Calu3 (cell line): ENCODE measurements around the gene LARGE1. TPM values are rescaled to one million over a fixed set of nuclear protein-coding genes. Genes with fewer than 3 reads are reported as not detected.
A peak's percentile ranks its signal among the peaks of the same experiment; 100 is the strongest.
"Not testable (repeated sequence)": the region's sequence is repeated elsewhere in the genome, so short reads cannot be mapped to it uniquely, and the experiment has no call there.

ENCODE experiments used
- BruUV-seq: library from RNA; stranded (reverse); fragments of 400-500 nt; replicated peaks from 2 replicates; lab custom pipeline; 2021; lab: Mats Ljungman, UMichigan
- CTCF ChIA-PET: fragments of 300-600 bp; sonication (Branson Sonifier 250); formaldehyde crosslinking; loops from one replicate; lab custom pipeline; 2022; ENCODE audit warnings: antibody characterized with exemption; lab: Charles Lee
- DNase-seq: peaks from one replicate; pipeline ENCODE4 v3.0.0; 2022
- H3K27ac Mint-ChIP-seq: one replicate; pipeline ENCODE4 v1.8.0; 2022; ENCODE audit warnings: mixed read lengths; ENCODE audit not compliant: unreplicated experiment
- H3K27me3 Mint-ChIP-seq: one replicate; pipeline ENCODE4 v1.8.0; 2022; ENCODE audit warnings: mixed read lengths; ENCODE audit not compliant: unreplicated experiment
- H3K36me3 Mint-ChIP-seq: one replicate; pipeline ENCODE4 v1.8.0; 2022; ENCODE audit warnings: mild to moderate bottlenecking, moderate library complexity, mixed read lengths; ENCODE audit not compliant: insufficient read depth, unreplicated experiment
- H3K4me1 Mint-ChIP-seq: one replicate; pipeline ENCODE4 v1.8.0; 2022; ENCODE audit warnings: mild to moderate bottlenecking, low read depth, mixed read lengths; ENCODE audit not compliant: unreplicated experiment
- H3K4me3 Mint-ChIP-seq: one replicate; pipeline ENCODE4 v1.8.0; 2022; ENCODE audit warnings: mild to moderate bottlenecking, low read depth, moderate library complexity, mixed read lengths; ENCODE audit not compliant: unreplicated experiment
- H3K9me3 Mint-ChIP-seq: one replicate; pipeline ENCODE4 v1.8.0; 2022; ENCODE audit warnings: low read depth, mixed read lengths; ENCODE audit not compliant: unreplicated experiment
- intact Hi-C: fragments of 100-400 bp; cut with micrococcal nuclease; formaldehyde crosslinking; loops from one replicate; pipeline ENCODE4 v1.10.0; 2022; ENCODE audit not compliant: unreplicated experiment
- total RNA-seq: library from RNA; stranded (reverse); gene quantifications from 2 replicates; pipeline ENCODE4 v1.2.3, GENCODE V29; 2022
- TF ChIP-seq, protein P1 (sequence below): fragments of 200-600 bp; IDR thresholded peaks from one replicate; pipeline ENCODE4 v1.8.0; 2022; ENCODE audit warnings: antibody characterized with exemption; ENCODE audit not compliant: unreplicated experiment

LARGE1 gene
- total RNA-seq, 1 experiment from 2014 or later = 11.6 TPM

GRCh38 chr22:33381531-33382406 lies 538.5 kb downstream of the LARGE1 start:
- Mint-ChIP-seq H3K4me3 (no peak overlapping the region), H3K27ac (peak overlapping the region; percentile 58), H3K9me3 (no peaks in the 10 kb centered on the region), H3K36me3 (no peaks in the 10 kb centered on the region), H3K27me3 (no peaks in the 10 kb centered on the region), H3K4me1 (peaks cover 14% of the 10 kb centered on the region)
- DNase-seq = no peak
- TF ChIP-seq, protein P1, sequence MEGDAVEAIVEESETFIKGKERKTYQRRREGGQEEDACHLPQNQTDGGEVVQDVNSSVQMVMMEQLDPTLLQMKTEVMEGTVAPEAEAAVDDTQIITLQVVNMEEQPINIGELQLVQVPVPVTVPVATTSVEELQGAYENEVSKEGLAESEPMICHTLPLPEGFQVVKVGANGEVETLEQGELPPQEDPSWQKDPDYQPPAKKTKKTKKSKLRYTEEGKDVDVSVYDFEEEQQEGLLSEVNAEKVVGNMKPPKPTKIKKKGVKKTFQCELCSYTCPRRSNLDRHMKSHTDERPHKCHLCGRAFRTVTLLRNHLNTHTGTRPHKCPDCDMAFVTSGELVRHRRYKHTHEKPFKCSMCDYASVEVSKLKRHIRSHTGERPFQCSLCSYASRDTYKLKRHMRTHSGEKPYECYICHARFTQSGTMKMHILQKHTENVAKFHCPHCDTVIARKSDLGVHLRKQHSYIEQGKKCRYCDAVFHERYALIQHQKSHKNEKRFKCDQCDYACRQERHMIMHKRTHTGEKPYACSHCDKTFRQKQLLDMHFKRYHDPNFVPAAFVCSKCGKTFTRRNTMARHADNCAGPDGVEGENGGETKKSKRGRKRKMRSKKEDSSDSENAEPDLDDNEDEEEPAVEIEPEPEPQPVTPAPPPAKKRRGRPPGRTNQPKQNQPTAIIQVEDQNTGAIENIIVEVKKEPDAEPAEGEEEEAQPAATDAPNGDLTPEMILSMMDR = no peak
- CTCF ChIA-PET = no interaction called here
- intact Hi-C loops = no loop called here
- BruUV-seq = no TSS peak

DNA sequence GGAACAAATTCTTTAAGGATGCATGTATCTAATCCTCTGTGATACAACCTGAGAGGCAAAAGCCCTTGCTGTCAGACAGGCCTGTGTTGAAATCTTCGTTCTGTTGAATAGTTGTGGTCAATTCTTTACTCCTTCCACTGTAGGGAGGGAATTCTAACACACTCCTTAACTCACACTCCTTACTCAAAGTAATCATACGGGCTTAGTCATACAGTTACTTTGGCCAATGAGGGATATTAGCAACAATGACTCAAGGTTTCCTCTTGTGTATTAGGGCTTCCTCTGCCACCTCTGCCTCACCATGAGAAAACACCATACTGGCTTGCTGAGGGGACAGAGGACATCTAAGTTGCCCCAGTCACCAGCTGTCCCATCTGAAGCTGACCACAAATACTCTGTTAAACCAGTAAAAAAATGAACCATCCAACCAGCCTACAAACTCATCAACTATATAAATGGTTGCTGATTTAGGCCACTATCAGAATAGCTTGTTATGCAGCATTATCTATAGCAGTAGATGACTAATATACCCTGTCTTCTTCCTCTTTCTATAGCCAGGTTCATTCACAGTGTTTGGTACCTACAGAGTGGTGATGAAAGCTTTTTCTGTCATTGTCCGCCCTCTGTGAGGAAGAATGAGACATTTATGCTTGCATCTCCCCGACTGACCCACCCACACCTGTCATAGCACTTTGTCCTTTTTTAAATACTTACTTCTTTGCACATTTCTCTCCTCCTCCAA lies 539.3 kb downstream of the LARGE1 start:
- H3K36me3 Mint-ChIP-seq = no peaks in the 10 kb centered on the region
- intact Hi-C loops = no loop called here

GRCh38 chr22:33379836-33380235 lies 540.4 kb downstream of the LARGE1 start:
- no peak overlapping the region for H3K4me3 Mint-ChIP-seq
- no peak overlapping the region for H3K27ac Mint-ChIP-seq
- intact Hi-C loops = no loop called here
- H3K4me1 Mint-ChIP-seq = peaks cover 14% of the 10 kb centered on the region
- CTCF ChIA-PET = no interaction called here
- no peak for DNase-seq
- no TSS peak for BruUV-seq
- TF ChIP-seq, protein P1 = no peak
- no peaks in the 10 kb centered on the region for H3K36me3 Mint-ChIP-seq
- H3K27me3 Mint-ChIP-seq = no peaks in the 10 kb centered on the region
- H3K9me3 Mint-ChIP-seq = no peaks in the 10 kb centered on the region

More for the DNA sequence above, 539.3 kb downstream of the LARGE1 start:
- Mint-ChIP-seq H3K27me3 (no peaks in the 10 kb centered on the region), H3K4me1 (peaks cover 14% of the 10 kb centered on the region), H3K9me3 (no peaks in the 10 kb centered on the region), H3K4me3 (no peak overlapping the region), H3K27ac (peak overlapping the region; percentile 58)
- TF ChIP-seq, protein P1 = no peak
- CTCF ChIA-PET = no interaction called here
- DNase-seq = no peak
- no TSS peak for BruUV-seq

DNA sequence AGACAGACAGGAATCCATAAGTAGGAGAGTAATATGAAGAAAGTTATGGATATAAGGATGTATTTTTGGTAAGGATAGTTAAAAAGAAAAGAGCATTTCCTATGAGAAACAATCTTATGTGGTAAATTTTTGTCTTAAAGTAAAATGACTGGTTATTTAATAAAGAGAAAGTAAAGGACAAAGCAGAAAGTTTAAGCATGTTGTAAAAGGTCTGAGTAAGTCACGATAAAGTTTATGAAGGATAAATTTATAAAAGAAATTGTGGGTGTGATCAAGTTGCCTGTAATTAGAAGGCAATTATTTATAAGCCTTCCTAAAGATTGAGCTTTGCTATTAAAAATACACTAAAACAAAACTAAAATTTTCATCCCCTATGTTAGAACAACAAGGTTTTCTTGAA lies 547.4 kb downstream of the LARGE1 start:
- H3K9me3 Mint-ChIP-seq = peaks cover 8% of the 10 kb centered on the region
- TF ChIP-seq, protein P1 = no peak
- no peak overlapping the region for H3K27ac Mint-ChIP-seq
- no peak for DNase-seq
- no peaks in the 10 kb centered on the region for H3K36me3 Mint-ChIP-seq
- CTCF ChIA-PET = no interaction called here
- H3K27me3 Mint-ChIP-seq = no peaks in the 10 kb centered on the region
- BruUV-seq = no TSS peak
- intact Hi-C loops = no loop called here
- no peaks in the 10 kb centered on the region for H3K4me1 Mint-ChIP-seq
- no peak overlapping the region for H3K4me3 Mint-ChIP-seq

- DNase-seq, H3K4me3 Mint-ChIP-seq, CTCF ChIA-PET, intact Hi-C loops, BruUV-seq, H3K4me1 Mint-ChIP-seq, H3K36me3 Mint-ChIP-seq, H3K27me3 Mint-ChIP-seq, H3K27ac Mint-ChIP-seq, H3K9me3 Mint-ChIP-seq: not testable (repeated sequence)
These were observed 557.0 kb downstream of the LARGE1 start for GRCh38 chr22:33363256-33363655.
